Ecto neural progenitor cell (in vitro differentiated cells): Measurements from ENCODE around the gene ARID4B.

Experiments
- DNase-seq: peaks from one replicate; pipeline ENCODE4 v3.0.0-alpha.2; 2018; ENCODE audit warnings: low spot score

ARID4B gene

DNA sequence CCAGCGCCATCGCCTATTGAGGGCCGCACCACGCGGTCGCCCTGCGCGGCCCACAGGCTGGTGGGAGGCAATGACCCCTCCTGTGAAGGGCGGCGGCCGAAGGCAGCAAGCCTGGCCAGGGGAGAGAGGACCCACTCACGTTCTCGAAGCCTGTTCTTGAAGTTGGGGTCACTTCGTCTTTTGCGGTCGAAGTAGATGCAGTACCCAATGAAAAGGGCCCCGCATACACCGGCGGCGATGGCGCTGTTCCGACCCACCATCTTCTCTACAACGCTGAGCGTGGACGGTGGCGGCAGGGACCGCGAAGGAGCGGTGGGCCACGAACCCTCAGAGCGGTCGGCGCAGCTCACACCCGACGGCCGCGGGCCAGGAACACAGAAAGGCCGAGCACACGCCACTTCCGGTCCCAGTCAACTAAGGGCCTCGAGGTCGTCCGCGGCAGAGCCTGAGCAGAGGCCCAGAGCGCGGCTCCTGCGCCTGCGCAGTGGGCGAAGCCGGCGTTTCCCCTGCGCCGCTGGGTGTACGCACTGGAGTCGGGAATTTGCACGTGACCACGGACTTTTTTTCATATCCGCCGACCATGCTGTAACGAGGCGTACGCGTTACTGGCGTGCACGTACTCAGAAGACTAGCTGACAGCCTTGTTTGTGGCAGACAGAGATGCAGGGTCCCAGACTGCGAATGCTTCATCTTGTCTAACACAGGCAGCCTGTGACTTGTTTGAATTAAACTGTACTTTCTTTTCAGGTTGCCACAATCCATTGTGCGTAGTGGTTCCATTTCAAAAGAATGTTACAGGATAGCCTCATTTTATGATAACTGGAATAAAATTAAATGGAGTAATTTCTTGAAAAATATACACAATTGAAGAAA, 199.3 kb downstream of the ARID4B start, which contains the start of gene TOMM20:
TOMM20 (minus strand) TSS at position 382 of the 873 bp plus-strand sequence; CDS start at position 260, 122 bp downstream.
- peak; percentile 97 for DNase-seq

DNA sequence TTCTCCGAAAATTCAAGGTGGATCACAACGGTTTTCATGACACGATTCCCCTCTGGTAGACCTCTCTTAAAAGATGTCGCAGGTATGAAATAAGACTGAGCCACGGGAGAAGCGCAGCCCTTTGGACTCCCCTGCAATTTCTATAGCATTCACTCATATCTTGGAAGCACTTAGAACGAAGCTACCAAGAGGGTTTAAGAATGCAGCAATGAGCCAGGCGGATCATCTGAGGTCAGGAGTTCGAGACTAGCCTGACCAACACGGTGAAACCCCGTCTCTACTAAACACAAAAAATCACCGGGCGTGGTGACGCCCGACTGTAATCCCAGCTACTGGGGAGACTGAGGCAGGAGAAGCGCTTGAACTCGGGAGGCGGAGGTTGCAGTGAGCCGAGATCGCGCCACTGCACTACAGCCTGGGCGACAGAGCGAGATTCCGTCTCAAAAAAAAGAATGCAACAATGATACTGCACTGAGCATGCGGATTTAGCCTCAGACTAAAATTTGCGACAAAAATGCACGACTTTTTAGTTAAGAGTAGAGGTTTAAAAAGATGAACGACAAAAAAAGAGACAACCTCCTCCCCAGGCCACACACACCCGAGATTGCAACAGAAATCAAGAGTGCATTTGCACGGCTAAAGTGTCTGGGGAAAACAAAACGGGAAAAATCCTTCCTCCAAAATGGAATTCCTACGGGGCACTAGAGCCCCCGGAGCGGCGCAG, 200.1 kb downstream of the ARID4B start:
- DNase-seq = no peak

DNA sequence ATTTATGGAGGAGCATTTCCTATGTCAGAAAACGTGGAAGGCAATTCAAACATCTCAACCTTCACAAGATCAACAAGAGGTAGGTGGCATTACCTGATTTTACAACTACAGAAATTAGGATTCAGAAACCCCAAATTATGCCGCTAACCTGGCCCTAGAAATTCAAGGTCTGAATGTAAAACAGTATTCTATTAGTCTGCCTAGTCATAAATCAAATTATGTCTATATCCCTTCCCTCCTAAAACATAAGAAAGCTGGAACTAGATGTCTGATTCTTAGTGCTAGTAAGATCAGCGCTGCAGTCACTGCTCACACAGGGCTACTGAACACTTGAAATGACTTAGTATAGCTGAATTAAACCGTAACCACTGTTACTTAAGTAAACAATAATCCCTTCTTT, 200.8 kb downstream of the ARID4B start:
- DNase-seq = no peak

DNA sequence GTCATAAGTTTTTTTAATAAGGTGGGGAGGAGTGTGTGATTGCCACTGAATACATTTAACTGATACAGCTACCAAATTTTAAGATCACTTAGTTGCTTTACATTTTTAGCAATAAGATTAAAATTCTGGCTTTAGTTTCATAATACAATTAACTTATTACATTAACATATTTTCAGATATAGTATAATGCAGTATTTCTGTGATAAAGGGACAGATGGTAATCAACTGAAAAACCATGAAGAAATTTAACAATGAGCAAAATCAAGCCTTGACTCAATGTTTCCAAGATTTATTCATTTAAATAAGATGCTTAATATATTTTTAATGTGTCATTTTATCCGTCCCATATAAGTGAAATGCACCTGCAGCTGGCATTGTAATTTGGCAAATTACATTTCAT, 203.3 kb downstream of the ARID4B start:
- no peak for DNase-seq

DNA sequence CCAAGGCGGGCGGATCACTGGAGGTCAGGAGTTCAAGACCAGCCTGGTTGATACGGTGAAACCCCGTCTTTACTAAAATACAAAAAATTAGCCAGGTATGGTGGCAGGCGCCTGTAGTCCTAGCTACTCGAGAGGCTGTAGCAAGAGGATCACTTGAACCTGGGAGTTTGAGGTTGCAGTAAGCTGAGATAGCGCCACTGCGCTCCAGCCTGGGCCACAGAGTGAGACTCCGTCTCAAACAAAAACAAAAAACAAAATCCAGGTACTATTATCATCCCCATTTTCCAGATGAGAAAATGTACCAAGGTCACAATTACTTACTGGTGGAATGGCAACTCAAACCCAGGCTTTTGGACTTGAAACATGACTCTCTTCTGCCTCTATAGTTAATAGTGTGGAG, 203.9 kb downstream of the ARID4B start:
- DNase-seq = no peak

DNA sequence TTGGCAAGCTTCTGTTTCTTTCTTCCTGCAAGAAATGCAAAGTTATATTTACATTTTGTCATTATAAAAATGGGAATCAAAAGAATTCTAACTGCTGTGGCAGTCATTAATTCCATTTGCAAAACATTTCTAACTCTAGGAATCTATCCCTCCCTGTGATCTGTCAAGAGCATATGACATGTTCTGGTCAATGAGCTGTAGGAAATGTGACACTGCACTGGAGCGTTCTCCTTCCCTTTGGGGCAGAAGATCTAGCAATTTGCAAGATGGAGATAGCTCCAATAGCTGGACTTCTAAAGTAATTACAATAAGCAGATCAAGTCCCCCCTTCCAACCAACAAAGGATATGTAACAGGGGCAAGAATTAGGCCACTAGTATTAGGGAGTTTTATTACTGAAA, 205.6 kb downstream of the ARID4B start:
- DNase-seq = peak; percentile 3
